ENCODE measurements around the gene ANXA9. TPM values are rescaled to one million over a fixed set of nuclear protein-coding genes. Genes with fewer than 3 reads are reported as not detected.

ANXA9 gene
- total RNA-seq, 2 donors from 2014 or later = not detected

DNA sequence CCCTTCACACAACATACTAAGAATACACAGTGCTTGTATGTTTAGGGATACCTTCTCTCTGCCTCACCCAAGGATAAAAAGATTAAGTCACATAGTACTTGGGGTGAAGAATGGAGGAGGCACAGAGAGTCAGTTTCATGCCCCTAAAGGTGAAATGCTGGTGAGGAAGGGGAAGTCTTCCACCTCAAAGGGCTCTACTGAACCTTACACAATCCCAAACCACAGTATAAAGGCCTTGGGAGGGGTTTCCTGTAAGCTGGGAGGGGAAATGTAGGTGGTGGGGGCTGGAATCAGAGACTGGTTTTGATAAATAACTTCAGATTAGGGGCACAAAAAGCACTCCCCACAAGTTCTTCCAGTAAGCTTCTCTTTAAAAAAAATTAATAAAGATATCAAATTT, 21.1 kb downstream of the ANXA9 start:
- Histone ChIP-seq H3K4me3 (no peak overlapping the region), H3K36me3 (peaks cover 13% of the 10 kb centered on the region), H3K4me1 (ENCODE audit: control insufficient read depth in 1 of 2, low read depth in 2 of 2) (peaks cover 36 to 48% of the 10 kb centered on the region in 2 donors), H3K9me3 (no peaks in the 10 kb centered on the region), H3K27me3 (replicated peaks; ENCODE audit: insufficient read depth) (no peaks in the 10 kb centered on the region), H3K27ac (no peak overlapping the region)
- TF ChIP-seq, protein P1, sequence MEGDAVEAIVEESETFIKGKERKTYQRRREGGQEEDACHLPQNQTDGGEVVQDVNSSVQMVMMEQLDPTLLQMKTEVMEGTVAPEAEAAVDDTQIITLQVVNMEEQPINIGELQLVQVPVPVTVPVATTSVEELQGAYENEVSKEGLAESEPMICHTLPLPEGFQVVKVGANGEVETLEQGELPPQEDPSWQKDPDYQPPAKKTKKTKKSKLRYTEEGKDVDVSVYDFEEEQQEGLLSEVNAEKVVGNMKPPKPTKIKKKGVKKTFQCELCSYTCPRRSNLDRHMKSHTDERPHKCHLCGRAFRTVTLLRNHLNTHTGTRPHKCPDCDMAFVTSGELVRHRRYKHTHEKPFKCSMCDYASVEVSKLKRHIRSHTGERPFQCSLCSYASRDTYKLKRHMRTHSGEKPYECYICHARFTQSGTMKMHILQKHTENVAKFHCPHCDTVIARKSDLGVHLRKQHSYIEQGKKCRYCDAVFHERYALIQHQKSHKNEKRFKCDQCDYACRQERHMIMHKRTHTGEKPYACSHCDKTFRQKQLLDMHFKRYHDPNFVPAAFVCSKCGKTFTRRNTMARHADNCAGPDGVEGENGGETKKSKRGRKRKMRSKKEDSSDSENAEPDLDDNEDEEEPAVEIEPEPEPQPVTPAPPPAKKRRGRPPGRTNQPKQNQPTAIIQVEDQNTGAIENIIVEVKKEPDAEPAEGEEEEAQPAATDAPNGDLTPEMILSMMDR (IDR thresholded peaks at IDR 0.05) = no peak
- ATAC-seq (ENCODE audit: insufficient number of reproducible peaks, low FRiP score, low read depth) = no peak
- no peak for DNase-seq (ENCODE audit: low spot score)

DNA sequence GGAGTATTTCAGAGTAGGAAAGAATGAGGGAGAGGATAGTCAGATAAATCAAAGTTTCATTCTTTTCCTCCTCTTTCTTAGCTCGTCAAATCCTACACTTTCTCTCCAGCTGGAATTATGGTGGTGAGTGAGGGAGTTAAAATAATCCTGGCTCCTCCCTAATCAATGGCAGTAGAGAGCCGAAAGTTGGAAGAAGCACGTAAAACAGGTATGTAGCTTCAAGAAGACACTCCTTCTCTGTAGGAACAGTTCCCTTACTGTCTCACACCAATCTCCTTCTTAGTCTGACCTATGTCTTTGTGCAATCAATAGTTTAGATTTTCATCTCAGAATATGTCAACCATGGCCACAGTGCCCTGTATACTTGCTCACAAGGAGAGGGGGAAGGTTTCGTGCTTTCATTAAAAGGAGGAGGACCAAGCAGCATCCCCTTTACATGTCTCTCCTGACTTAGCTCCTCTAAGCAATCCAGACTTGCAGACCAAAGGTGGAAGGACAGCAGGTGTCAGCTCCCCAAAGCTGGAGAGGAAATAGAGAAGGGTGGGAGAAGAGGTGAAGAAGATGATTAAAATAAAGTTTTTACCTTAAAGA, 23.7 kb downstream of the ANXA9 start:
- H3K9me3 ChIP-seq = no peaks in the 10 kb centered on the region
- no peaks in the 10 kb centered on the region for H3K36me3 ChIP-seq
- no peak for DNase-seq (ENCODE audit: low spot score)
- H3K27ac ChIP-seq = peak overlapping the region; percentile 73 to 74
- H3K27me3 ChIP-seq (replicated peaks; ENCODE audit: insufficient read depth) = no peaks in the 10 kb centered on the region
- peak overlapping the region; percentile 75 for H3K4me3 ChIP-seq
- ATAC-seq (ENCODE audit: insufficient number of reproducible peaks, low FRiP score, low read depth) = no peak
- TF ChIP-seq, protein P1 (IDR thresholded peaks at IDR 0.05) = no peak
- H3K4me1 ChIP-seq (ENCODE audit: control insufficient read depth in 1 of 2, low read depth in 2 of 2) = peaks cover 36 to 63% of the 10 kb centered on the region in 2 donors

DNA sequence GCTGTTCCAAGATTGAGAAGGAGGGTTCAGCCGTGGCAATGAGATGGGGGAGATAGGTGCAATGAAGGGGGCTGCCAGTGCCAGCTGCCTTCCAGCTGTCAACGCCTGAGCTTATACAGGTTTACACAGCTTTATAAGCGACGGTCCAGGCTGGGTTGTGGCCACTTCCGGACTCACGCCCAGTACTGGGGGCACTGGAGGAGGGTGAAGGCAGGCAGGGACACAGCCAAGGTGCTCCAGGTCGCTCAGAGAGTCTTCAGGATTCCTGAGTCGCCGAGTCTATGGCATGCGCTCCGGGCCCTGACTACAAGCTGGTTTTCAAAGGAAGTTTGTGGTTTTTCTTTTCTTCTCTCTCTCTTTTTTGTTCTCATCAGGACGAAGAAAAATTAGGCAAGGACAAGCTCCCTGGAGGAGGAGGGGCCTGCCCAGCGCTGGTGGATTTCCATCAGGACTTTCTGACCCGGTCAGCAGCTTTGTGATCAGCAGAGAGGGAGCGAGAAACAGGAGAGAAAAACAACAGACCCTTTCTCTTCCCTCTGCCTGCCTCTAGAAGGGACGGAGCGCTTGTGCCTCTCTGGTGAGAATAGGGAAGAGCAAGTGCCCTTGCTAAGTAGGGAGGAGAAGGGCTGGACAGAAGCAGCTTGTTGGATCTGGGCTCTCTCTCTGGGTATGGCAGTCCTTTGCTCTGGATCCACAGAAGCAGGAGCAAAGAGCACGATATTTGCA, 24.4 kb downstream of the ANXA9 start, which contains the start of gene MINDY1:
Gene MINDY1 (minus strand): TSS at position 576 of the 726 bp plus-strand sequence. CDS start 4,285 bp downstream, outside the sequence.
- Histone ChIP-seq H3K4me1 (ENCODE audit: control insufficient read depth in 1 of 2, low read depth in 2 of 2) (peaks cover 36 to 63% of the 10 kb centered on the region in 2 donors), H3K9me3 (no peaks in the 10 kb centered on the region), H3K4me3 (peak within 1 kb of the TSS; percentile 75), H3K27me3 (replicated peaks; ENCODE audit: insufficient read depth) (no peaks in the 10 kb centered on the region), H3K27ac (peak within 1 kb of the TSS; percentile 73 to 74), H3K36me3 (no peaks in the 10 kb centered on the region)
- ATAC-seq (ENCODE audit: insufficient number of reproducible peaks, low FRiP score, low read depth) (peak; percentile 34), DNase-seq (ENCODE audit: low spot score) (peak; percentile 24)
- TF ChIP-seq, protein P1 (IDR thresholded peaks at IDR 0.05) = peak; percentile 60

DNA sequence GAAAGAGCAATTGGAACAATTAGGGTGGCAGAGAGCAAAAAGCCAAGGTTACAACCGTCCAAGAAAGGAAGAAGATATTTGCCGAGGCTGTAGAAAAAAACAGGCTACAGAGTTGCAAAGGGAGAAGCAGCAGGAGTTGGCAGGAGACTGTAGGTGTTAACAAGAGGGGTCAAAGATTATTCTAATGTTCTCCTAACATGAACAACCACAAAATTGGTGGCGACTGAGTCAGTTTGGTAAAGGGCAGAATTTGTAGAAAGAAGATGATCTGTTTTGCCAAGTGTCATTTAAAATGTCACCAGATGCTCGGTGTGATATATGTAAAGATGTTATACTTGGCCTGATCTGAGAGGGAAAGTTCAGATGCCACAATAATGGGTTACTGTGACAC, 25.8 kb downstream of the ANXA9 start:
- peaks cover 35 to 58% of the 10 kb centered on the region in 2 donors for H3K4me1 ChIP-seq (ENCODE audit: control insufficient read depth in 1 of 2, low read depth in 2 of 2)
- ATAC-seq (ENCODE audit: insufficient number of reproducible peaks, low FRiP score, low read depth) (no peak), DNase-seq (ENCODE audit: low spot score) (no peak)
- no peaks in the 10 kb centered on the region for H3K36me3 ChIP-seq
- H3K27me3 ChIP-seq (replicated peaks; ENCODE audit: insufficient read depth) = no peaks in the 10 kb centered on the region
- H3K4me3 ChIP-seq = peak overlapping the region; percentile 72
- H3K9me3 ChIP-seq = no peaks in the 10 kb centered on the region
- TF ChIP-seq, protein P1 (IDR thresholded peaks at IDR 0.05) = no peak
- H3K27ac ChIP-seq = peak overlapping the region; percentile 73 to 74
